Glomerular visceral epithelial cell (primary cell): Measurements from ENCODE around the gene MGST2.
A peak's percentile ranks its signal among the peaks of the same experiment; 100 is the strongest.

Experiments used
- DNase-seq: peaks from one replicate; pipeline ENCODE4 v3.0.0-alpha.2; 2016; ENCODE audit errors: extremely low spot score

The MGST2 gene

GRCh38 chr4:139643042-139643895 is 22.4 kb upstream of the MGST2 start:
- DNase-seq = no peak

- no peak for DNase-seq
Observed at GRCh38 chr4:139645458-139645857, 20.2 kb upstream of the MGST2 start.

GRCh38 chr4:139647184-139647583 is 18.4 kb upstream of the MGST2 start:
- no peak for DNase-seq

- no peak for DNase-seq
Observed at GRCh38 chr4:139647952-139648351, 17.7 kb upstream of the MGST2 start.

GRCh38 chr4:139651282-139652194 is 14.1 kb upstream of the MGST2 start:
- peak; percentile 84 for DNase-seq

- DNase-seq = no peak
Observed at GRCh38 chr4:139654516-139654915, 11.1 kb upstream of the MGST2 start.

GRCh38 chr4:139655116-139655515 is 10.5 kb upstream of the MGST2 start:
- peak; percentile 40 for DNase-seq

GRCh38 chr4:139656614-139657486 is 8.8 kb upstream of the MGST2 start:
- DNase-seq = peak; percentile 84

GRCh38 chr4:139658185-139658584 is 7.4 kb upstream of the MGST2 start:
- no peak for DNase-seq

- no peak for DNase-seq
Observed at GRCh38 chr4:139658586-139659382, 6.8 kb upstream of the MGST2 start.

GRCh38 chr4:139659735-139660424 is 5.7 kb upstream of the MGST2 start:
- no peak for DNase-seq

GRCh38 chr4:139660568-139661043 is 5.0 kb upstream of the MGST2 start:
- no peak for DNase-seq

GRCh38 chr4:139663561-139664138 is 2.0 kb upstream of the MGST2 start:
- DNase-seq = no peak

GRCh38 chr4:139664442-139664841 is 1.2 kb upstream of the MGST2 start:
- DNase-seq = no peak

GRCh38 chr4:139665079-139665689 is 435 bp upstream of the MGST2 start:
- no peak for DNase-seq

GRCh38 chr4:139666735-139667281 is 1.2 kb downstream of the MGST2 start:
- peak; percentile 70 for DNase-seq

- DNase-seq = no peak
Observed at GRCh38 chr4:139668036-139668435, 2.4 kb downstream of the MGST2 start.

- DNase-seq = no peak
Observed at GRCh38 chr4:139668658-139669201, 3.1 kb downstream of the MGST2 start.

GRCh38 chr4:139669335-139669734 is 3.7 kb downstream of the MGST2 start:
- no peak for DNase-seq
